Ishikawa (cell line): Measurements from ENCODE around the gene ARMH3.

Experiments
- CREB1 ChIP-seq: IDR thresholded peaks from 2 replicates; pipeline ENCODE4 v1.6.1; 2012; ENCODE audit warnings: low read depth
- TCF12 ChIP-seq: IDR thresholded peaks from 2 replicates; pipeline ENCODE4 v1.6.1; 2012; ENCODE audit warnings: low read depth
- TEAD4 ChIP-seq: IDR thresholded peaks from 2 replicates; pipeline ENCODE4 v1.6.1; 2012

The ARMH3 gene

DNA sequence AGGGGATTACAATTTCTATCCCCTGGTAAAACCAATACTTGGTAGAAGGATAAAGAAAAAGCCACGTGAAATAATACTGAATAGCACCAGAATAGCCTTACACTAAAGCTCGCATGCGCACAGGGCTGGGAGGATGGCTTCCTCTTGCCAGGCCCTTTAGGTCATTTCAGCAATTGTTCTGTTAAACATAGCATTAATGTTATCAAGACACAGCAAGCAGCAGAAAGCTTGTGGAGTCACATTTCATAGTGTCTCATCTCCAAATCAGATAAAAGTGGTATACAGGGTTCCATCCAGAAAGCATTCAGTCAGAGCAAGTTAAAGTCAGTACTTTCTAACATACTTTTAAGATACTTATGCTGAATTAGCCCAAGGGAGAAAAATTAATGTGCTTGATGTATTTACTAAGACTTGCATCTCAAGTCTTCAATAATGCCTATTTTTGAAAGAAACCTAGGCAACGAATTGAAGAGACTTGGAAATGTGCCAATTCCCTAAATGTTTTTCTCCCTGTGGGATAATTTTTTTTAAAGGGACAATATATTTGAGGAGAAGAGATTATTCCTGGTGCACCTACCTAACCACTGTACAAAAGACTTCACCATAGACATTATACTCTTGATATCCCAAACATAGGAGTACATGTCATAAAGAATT lies 258.4 kb downstream of the ARMH3 start:
- no peak for TF ChIP-seq TCF12
- TF ChIP-seq TEAD4: no peak
- no peak for TF ChIP-seq CREB1
